ENCODE data around the gene NTRK2. TPM values are rescaled to one million over a fixed set of nuclear protein-coding genes. Genes with fewer than 3 reads are reported as not detected.

Gene NTRK2
- total RNA-seq, 1 experiment from 2014 or later: 0.16 TPM

GRCh38 chr9:84756731-84757130 is 87.2 kb downstream of the NTRK2 start:
- no peaks in the 10 kb centered on the region; the same call in 1 of the 2 replicates for H3K4me1 ChIP-seq (replicated peaks)
- H3K27ac ChIP-seq: no peak overlapping the region
- no peaks in the 10 kb centered on the region for H3K9me3 ChIP-seq (replicated peaks)
- no peaks in the 10 kb centered on the region for H3K36me3 ChIP-seq
- H3K4me3 ChIP-seq: no peak overlapping the region
- H3K27me3 ChIP-seq (replicated peaks): no peaks in the 10 kb centered on the region
- DNase-seq (ENCODE audit: low read depth in 1 of 2, low spot score in 2 of 2): no peak

DNA sequence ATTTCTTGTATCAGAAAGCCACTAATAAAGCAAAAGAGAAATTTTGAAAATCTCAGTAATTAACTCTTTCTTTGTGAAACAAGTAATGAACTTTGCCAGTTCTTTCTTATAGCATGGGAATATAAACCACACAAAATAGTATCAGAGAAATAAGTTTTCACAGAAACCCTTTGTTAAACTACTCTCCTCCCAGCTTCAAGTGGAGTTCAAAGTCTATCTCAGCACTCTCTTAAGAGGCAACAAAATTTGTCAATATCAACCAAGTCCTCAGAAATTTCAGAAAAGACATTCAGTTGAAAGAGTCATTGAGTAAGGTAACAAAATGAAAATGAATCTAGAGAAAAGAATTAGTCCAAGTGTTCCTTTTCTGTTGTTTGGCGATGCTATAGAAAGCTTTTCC is 89.3 kb downstream of the NTRK2 start:
- Histone ChIP-seq H3K27ac (no peak overlapping the region), H3K4me3 (no peak overlapping the region), H3K4me1 (replicated peaks) (no peaks in the 10 kb centered on the region; the same call in 1 of the 2 replicates), H3K27me3 (replicated peaks) (no peaks in the 10 kb centered on the region), H3K36me3 (no peaks in the 10 kb centered on the region), H3K9me3 (replicated peaks) (no peaks in the 10 kb centered on the region)
- DNase-seq (ENCODE audit: low read depth in 1 of 2, low spot score in 2 of 2): no peak

- H3K9me3 ChIP-seq (replicated peaks): no peaks in the 10 kb centered on the region
- no peaks in the 10 kb centered on the region for H3K36me3 ChIP-seq
- H3K4me3 ChIP-seq: no peak overlapping the region
- H3K27me3 ChIP-seq (replicated peaks): no peaks in the 10 kb centered on the region
- no peak for DNase-seq (ENCODE audit: low read depth in 1 of 2, low spot score in 2 of 2)
- H3K4me1 ChIP-seq (replicated peaks): no peaks in the 10 kb centered on the region; the same call in 1 of the 2 replicates
- no peak overlapping the region for H3K27ac ChIP-seq
These were observed 89.8 kb downstream of the NTRK2 start for GRCh38 chr9:84759300-84759750.

- Histone ChIP-seq H3K4me3 (no peak overlapping the region), H3K27me3 (replicated peaks) (no peaks in the 10 kb centered on the region), H3K36me3 (no peaks in the 10 kb centered on the region), H3K27ac (no peak overlapping the region), H3K9me3 (replicated peaks) (no peaks in the 10 kb centered on the region), H3K4me1 (replicated peaks) (no peaks in the 10 kb centered on the region; the same call in 1 of the 2 replicates)
- DNase-seq (ENCODE audit: low read depth in 1 of 2, low spot score in 2 of 2): no peak
These were observed 90.3 kb downstream of the NTRK2 start for GRCh38 chr9:84759804-84760203.

DNA sequence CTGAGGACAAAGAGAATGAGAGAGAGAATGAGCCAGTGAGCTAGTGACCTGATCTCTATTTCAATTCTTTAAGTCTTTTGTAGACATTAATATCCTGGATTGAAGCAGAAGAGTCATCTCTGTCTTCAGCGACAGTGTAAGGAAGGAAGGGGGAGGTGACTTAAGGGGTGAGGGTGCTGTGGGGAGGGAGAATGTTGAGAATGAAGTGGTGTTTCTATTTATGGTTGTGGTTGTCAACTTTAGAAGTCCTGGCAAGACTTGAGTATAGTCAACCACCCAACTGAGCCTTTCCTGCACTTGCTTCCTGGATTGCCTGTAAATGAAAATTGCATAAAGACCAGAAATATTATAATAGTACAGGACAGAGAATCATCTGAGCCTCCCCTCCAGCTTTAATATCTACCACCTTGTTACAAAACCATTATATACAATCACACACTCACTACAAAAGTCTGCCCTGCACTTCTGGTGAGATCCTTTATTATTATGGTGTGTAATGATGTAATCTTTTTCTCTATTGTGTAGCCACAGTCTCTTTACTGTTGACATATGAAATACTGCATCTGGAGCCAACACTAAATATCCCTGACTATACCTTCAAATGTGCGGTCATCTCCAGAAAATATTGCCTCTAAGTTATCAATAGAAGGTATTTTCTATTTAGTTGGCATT is 91.7 kb downstream of the NTRK2 start:
- Histone ChIP-seq H3K4me1 (replicated peaks) (no peaks in the 10 kb centered on the region), H3K36me3 (no peaks in the 10 kb centered on the region), H3K27ac (no peak overlapping the region), H3K4me3 (no peak overlapping the region), H3K9me3 (replicated peaks) (no peaks in the 10 kb centered on the region), H3K27me3 (replicated peaks) (no peaks in the 10 kb centered on the region)
- no peak for DNase-seq (ENCODE audit: low read depth in 1 of 2, low spot score in 2 of 2)

DNA sequence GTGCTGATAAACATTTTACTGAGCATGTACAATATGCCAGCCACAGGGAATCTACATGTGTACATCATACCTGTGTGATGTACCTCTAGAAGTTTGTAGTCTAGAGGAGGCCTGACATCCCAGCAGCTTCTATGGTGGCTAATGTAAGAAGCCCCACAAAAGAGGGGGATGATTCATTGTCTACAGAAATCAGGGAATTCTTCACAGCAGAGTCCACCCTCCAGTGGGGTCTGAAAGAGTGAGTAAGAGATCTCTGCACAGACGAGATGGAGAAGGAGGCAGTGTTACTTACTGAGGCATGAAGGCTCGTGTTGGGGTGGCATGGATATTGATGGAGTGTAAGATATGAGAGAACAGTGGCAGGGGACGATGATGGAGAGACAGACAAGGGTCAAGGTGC is 103.0 kb downstream of the NTRK2 start:
- Histone ChIP-seq H3K27me3 (replicated peaks) (no peaks in the 10 kb centered on the region), H3K4me3 (no peak overlapping the region), H3K27ac (peak overlapping the region; percentile 31; the same call in 1 of the 2 replicates), H3K36me3 (no peaks in the 10 kb centered on the region), H3K4me1 (replicated peaks) (peaks cover 23% of the 10 kb centered on the region), H3K9me3 (replicated peaks) (no peaks in the 10 kb centered on the region)
- DNase-seq (ENCODE audit: low read depth in 1 of 2, low spot score in 2 of 2): no peak

DNA sequence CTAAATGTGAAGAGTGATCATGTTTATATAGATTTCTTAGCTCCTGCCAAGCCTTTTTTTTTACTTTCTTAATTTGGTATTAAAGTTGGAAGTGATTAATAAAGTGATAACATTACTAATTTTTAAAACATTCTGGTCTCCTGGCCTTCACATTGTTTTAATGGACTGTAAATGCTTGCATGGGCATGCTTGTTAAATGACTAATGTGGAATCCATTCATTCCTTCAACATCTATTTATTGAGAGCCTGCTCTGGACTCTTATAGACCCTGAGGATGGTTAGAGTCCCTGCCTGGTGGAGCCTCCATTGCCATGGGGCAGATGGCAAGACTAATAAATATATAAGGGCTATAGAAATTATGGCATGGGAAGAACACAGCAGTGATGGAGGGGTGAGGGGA is 103.5 kb downstream of the NTRK2 start:
- DNase-seq (ENCODE audit: low read depth in 1 of 2, low spot score in 2 of 2): peak in 1 of 2 experiments; percentile 26

GRCh38 chr9:84775056-84775643 is 105.6 kb downstream of the NTRK2 start:
- Histone ChIP-seq H3K27me3 (replicated peaks) (no peaks in the 10 kb centered on the region), H3K36me3 (no peaks in the 10 kb centered on the region), H3K27ac (no peak overlapping the region), H3K9me3 (replicated peaks) (no peaks in the 10 kb centered on the region), H3K4me3 (no peak overlapping the region), H3K4me1 (replicated peaks) (peaks cover 39% of the 10 kb centered on the region)
- DNase-seq (ENCODE audit: low read depth in 1 of 2, low spot score in 2 of 2): no peak

More for the DNA sequence above, 103.5 kb downstream of the NTRK2 start:
- Histone ChIP-seq H3K27ac (peak overlapping the region; percentile 31; the same call in 1 of the 2 replicates), H3K36me3 (no peaks in the 10 kb centered on the region), H3K4me3 (no peak overlapping the region), H3K9me3 (replicated peaks) (no peaks in the 10 kb centered on the region), H3K4me1 (replicated peaks) (peaks cover 23% of the 10 kb centered on the region), H3K27me3 (replicated peaks) (no peaks in the 10 kb centered on the region)

DNA sequence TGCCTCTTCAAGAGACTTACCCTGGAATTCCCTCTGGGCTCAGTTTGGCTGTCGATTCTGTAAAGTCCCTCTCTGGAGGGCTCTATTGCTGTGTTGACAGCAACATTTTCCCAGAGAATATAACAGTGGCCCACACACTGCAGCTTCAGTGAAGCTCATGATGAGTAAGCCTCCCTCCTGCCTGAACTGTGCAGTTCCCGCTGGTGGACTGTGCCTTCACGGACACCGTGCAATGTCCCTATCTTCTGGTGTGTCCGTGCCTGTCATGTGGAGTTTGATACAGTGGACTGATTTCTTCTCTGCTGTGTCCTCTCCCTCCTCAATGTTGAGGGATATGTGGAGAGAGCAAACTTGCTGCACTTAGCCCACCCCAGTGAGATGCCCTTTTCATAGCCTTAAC is 109.0 kb downstream of the NTRK2 start:
- no peaks in the 10 kb centered on the region for H3K36me3 ChIP-seq
- no peak overlapping the region for H3K27ac ChIP-seq
- no peak overlapping the region for H3K4me3 ChIP-seq
- no peak for DNase-seq (ENCODE audit: low read depth in 1 of 2, low spot score in 2 of 2)
- no peaks in the 10 kb centered on the region for H3K27me3 ChIP-seq (replicated peaks)
- H3K4me1 ChIP-seq (replicated peaks): peaks cover 28% of the 10 kb centered on the region
- no peaks in the 10 kb centered on the region for H3K9me3 ChIP-seq (replicated peaks)

DNA sequence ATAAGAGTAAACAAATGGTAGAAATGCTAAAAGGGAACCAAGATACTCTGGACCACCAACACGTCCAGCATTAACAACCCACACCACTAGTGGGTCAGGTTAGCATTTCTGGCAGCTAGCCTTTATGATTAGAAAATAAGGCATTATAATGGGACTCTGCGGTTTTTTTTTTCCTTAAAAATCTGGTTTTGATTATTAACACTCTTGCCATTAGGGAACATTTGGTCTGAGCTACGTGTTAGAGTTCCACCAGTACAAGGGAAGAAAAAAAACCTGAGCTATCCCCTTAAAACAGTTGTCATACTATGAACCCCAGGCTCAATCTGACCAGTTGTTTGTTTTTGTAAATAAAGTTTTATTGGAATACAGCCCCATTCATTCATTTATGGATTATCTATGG is 110.4 kb downstream of the NTRK2 start:
- Histone ChIP-seq H3K4me1 (replicated peaks) (peaks cover 22% of the 10 kb centered on the region), H3K36me3 (no peaks in the 10 kb centered on the region), H3K4me3 (no peak overlapping the region), H3K27me3 (replicated peaks) (no peaks in the 10 kb centered on the region), H3K9me3 (replicated peaks) (no peaks in the 10 kb centered on the region), H3K27ac (no peak overlapping the region)
- no peak for DNase-seq (ENCODE audit: low read depth in 1 of 2, low spot score in 2 of 2)

- Histone ChIP-seq H3K27ac (no peak overlapping the region), H3K36me3 (no peaks in the 10 kb centered on the region), H3K4me3 (no peak overlapping the region), H3K9me3 (replicated peaks) (no peaks in the 10 kb centered on the region), H3K27me3 (replicated peaks) (no peaks in the 10 kb centered on the region), H3K4me1 (replicated peaks) (peaks cover 22% of the 10 kb centered on the region)
- DNase-seq (ENCODE audit: low read depth in 1 of 2, low spot score in 2 of 2): no peak
These were observed 110.9 kb downstream of the NTRK2 start for GRCh38 chr9:84780385-84780784.

DNA sequence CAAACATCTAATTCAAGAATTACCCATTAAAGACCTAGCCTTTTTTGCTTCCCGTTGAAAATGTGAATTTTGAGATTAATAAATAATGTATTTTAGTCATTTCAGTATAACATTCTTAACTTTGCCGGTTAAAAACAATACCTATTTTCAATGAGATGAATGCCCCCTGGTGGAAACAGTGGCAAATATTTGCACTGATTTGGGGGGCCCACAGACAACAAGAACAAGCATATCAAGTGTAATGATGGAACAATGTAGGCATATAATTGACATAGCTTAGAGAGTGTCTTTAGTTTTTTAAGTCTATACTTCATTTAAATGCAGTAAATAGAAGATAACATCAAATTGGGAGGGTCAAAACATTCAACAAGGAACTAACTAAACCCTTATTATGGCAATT is 111.9 kb downstream of the NTRK2 start:
- H3K27ac ChIP-seq: no peak overlapping the region
- no peaks in the 10 kb centered on the region for H3K36me3 ChIP-seq
- H3K9me3 ChIP-seq (replicated peaks): no peaks in the 10 kb centered on the region
- H3K27me3 ChIP-seq (replicated peaks): no peaks in the 10 kb centered on the region
- H3K4me1 ChIP-seq (replicated peaks): peaks cover 22% of the 10 kb centered on the region
- DNase-seq (ENCODE audit: low read depth in 1 of 2, low spot score in 2 of 2): peak in 1 of 2 experiments; percentile 20
- no peak overlapping the region for H3K4me3 ChIP-seq

GRCh38 chr9:84781931-84782866 is 112.7 kb downstream of the NTRK2 start:
- no peak overlapping the region for H3K27ac ChIP-seq
- H3K9me3 ChIP-seq (replicated peaks): no peaks in the 10 kb centered on the region
- no peaks in the 10 kb centered on the region for H3K36me3 ChIP-seq
- peaks cover 22% of the 10 kb centered on the region for H3K4me1 ChIP-seq (replicated peaks)
- H3K4me3 ChIP-seq: no peak overlapping the region
- H3K27me3 ChIP-seq (replicated peaks): no peaks in the 10 kb centered on the region
- DNase-seq (ENCODE audit: low read depth in 1 of 2, low spot score in 2 of 2): no peak

Measured in SJSA1 (cell line).